K562 (cell line): ENCODE results near the gene DDC. TPM values are rescaled to one million over a fixed set of nuclear protein-coding genes. Genes with fewer than 3 reads are reported as not detected.

Source experiments
- CBFB ChIP-seq: sonication (generic); formaldehyde crosslinking; IDR thresholded peaks from 2 replicates; pipeline ENCODE4 v1.4.0; 2020; ENCODE audit warnings: mild to moderate bottlenecking, missing genetic modification reagents
- CCNT2 ChIP-seq: IDR thresholded peaks from 2 replicates; pipeline ENCODE4 v1.6.1; 2011; ENCODE audit warnings: borderline replicate concordance, low read depth, mild to moderate bottlenecking, moderate library complexity, mixed read lengths, low read length; ENCODE audit not compliant: insufficient read length; ENCODE audit errors: extremely low read depth
- ETS2 ChIP-seq: IDR thresholded peaks from 2 replicates; pipeline ENCODE4 v1.6.1; 2016; ENCODE audit warnings: borderline replicate concordance, missing genetic modification characterization, mild to moderate bottlenecking, moderate library complexity, missing compliant biosample characterization; ENCODE audit not compliant: poor library complexity, severe bottlenecking
- FOXK2 ChIP-seq, 2 experiments: fragments of 450-650 bp; IDR thresholded peaks in 1 of 2; conservative IDR thresholded peaks in 1 of 2; 2 replicates each; pipeline ENCODE4 v1.6.1; 2016; ENCODE audit warnings: low read depth in 2 of 2, mild to moderate bottlenecking in 1 of 2
- HDAC3 ChIP-seq: fragments of 450-650 bp; IDR thresholded peaks from 2 replicates; pipeline ENCODE4 v1.6.1; 2018; ENCODE audit warnings: borderline replicate concordance, mild to moderate bottlenecking, moderate library complexity; ENCODE audit not compliant: partially characterized antibody
- KHSRP ChIP-seq: fragments of 450-650 bp; IDR thresholded peaks from 2 replicates; pipeline ENCODE4 v1.6.1; 2017
- NBN ChIP-seq: fragments of 450-650 bp; IDR thresholded peaks from 2 replicates; pipeline ENCODE4 v1.6.1; 2016; ENCODE audit warnings: low read depth, mild to moderate bottlenecking
- NCOA2 ChIP-seq, 2 experiments: fragments of 450-650 bp; IDR thresholded peaks; 2 replicates each; pipeline ENCODE4 v1.6.1; 2018; ENCODE audit warnings: mild to moderate bottlenecking in 2 of 2, moderate library complexity in 1 of 2; ENCODE audit not compliant: partially characterized antibody in 2 of 2
- NR2C1 ChIP-seq, 2 experiments: fragments of 450-650 bp; IDR thresholded peaks; 2 replicates each; pipeline ENCODE4 v1.6.1; 2017; ENCODE audit warnings: mild to moderate bottlenecking in 2 of 2, antibody characterized with exemption in 1 of 2, inconsistent platforms in 1 of 2, missing compliant biosample characterization in 1 of 2, missing genetic modification characterization in 1 of 2
- OTX1 ChIP-seq: fragments of 450-650 bp; formaldehyde crosslinking; IDR thresholded peaks from 2 replicates; pipeline ENCODE4 v1.4.0; 2022; ENCODE audit warnings: mild to moderate bottlenecking
- RAD51 ChIP-seq: fragments of 450-650 bp; IDR thresholded peaks from 2 replicates; pipeline ENCODE4 v1.7.1; 2016; ENCODE audit warnings: low read depth, mild to moderate bottlenecking, borderline replicate concordance
- SMARCA4 ChIP-seq: fragments of 450-650 bp; IDR thresholded peaks from 2 replicates; pipeline ENCODE4 v1.6.1; 2016
- TAF9B ChIP-seq: fragments of 450-650 bp; IDR thresholded peaks from 2 replicates; pipeline ENCODE4 v1.6.1; 2018; ENCODE audit warnings: mild to moderate bottlenecking; ENCODE audit not compliant: partially characterized antibody
- TCF3 ChIP-seq: sonication (generic); formaldehyde crosslinking; IDR thresholded peaks from 2 replicates; pipeline ENCODE4 v1.4.0; 2020; ENCODE audit warnings: mild to moderate bottlenecking, missing genetic modification reagents
- TFAM ChIP-seq: fragments of 250-450 bp; sonication (Bioruptor Pico); conservative IDR thresholded peaks from 2 replicates; pipeline ENCODE4 v1.5.0; 2021; ENCODE audit warnings: mild to moderate bottlenecking, moderate library complexity
- ZBTB7A ChIP-seq: IDR thresholded peaks from 2 replicates; pipeline ENCODE4 v1.6.1; 2011; ENCODE audit warnings: low read depth, mild to moderate bottlenecking, low read length, moderate library complexity, borderline replicate concordance; ENCODE audit not compliant: control insufficient read depth
- ZNF121 ChIP-seq: sonication (generic); formaldehyde crosslinking; conservative IDR thresholded peaks from 2 replicates; pipeline ENCODE4 v1.8.0; 2022; ENCODE audit warnings: missing genetic modification reagents
- polyA plus RNA-seq, 8 experiments: library from polyadenylated mRNA; depleted of rRNA in 4 of 8; stranded (reverse) in 5 of 8; unstranded in 3 of 8; fragments of >200 nt; fragmentation: Nextera tagmentation in 2 of 8; fragmentation: Illumina TruSeq in 1 of 8; extraction: Ambion mirVana in 2 of 8; extraction: Trizol in 1 of 8; gene quantifications; 2 replicates each; pipeline versions ENCODE4 v1.2.1 to v1.2.3, GENCODE V29; 2011 to 2014; ENCODE audit warnings: inconsistent platforms in 1 of 8, missing spikeins in 1 of 8
- total RNA-seq, 7 experiments: library from RNA; depleted of rRNA in 6 of 7; stranded (reverse); fragments of >200 nt in 6 of 7; fragmentation: Illumina TruSeq in 2 of 7; extraction: Trizol in 2 of 7; gene quantifications; 2 replicates each; pipeline versions ENCODE4 v1.2.1 to v1.2.3, GENCODE V29; 2011 to 2021; ENCODE audit warnings: low replicate concordance in 1 of 7
- TF ChIP-seq, protein P1 (sequence below): sonication (generic); formaldehyde crosslinking; IDR thresholded peaks from 2 replicates; pipeline ENCODE4 v1.8.0; 2023; ENCODE audit warnings: missing genetic modification reagents, mild to moderate bottlenecking, borderline replicate concordance

The DDC gene
- total and polyA plus RNA-seq, 9 of the 15 experiments (the other 6 are each of a cell fraction or from before 2014, with no cell fraction given): not detected

DNA sequence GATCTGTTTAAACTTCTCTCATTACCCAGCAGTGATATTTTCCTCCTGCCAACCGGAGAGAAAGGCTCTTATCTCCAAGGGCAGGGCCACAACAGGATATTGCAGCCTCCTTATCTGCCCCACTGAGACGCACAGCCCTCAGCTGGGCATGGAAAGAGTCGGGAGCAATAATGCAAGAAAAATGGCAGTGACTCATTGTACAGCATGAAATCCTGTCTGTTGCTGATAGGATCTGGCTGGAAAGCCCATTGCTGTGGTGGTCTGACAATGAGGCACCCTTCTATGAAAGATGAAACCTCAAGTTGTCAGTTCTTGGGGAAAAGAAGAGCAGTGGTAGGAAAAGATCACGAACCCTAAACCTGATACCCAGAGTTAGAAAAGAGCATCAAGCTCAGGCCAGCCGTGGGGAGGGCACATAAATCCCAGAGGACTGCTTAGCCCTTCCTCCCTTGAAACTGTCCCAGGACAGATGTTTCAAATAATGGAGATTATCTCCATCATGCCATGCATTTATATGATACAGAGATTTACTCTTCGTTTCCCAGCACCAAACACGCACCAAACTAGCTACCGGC is 68.0 kb downstream of the DDC start (continued):
- TF ChIP-seq, protein P1, sequence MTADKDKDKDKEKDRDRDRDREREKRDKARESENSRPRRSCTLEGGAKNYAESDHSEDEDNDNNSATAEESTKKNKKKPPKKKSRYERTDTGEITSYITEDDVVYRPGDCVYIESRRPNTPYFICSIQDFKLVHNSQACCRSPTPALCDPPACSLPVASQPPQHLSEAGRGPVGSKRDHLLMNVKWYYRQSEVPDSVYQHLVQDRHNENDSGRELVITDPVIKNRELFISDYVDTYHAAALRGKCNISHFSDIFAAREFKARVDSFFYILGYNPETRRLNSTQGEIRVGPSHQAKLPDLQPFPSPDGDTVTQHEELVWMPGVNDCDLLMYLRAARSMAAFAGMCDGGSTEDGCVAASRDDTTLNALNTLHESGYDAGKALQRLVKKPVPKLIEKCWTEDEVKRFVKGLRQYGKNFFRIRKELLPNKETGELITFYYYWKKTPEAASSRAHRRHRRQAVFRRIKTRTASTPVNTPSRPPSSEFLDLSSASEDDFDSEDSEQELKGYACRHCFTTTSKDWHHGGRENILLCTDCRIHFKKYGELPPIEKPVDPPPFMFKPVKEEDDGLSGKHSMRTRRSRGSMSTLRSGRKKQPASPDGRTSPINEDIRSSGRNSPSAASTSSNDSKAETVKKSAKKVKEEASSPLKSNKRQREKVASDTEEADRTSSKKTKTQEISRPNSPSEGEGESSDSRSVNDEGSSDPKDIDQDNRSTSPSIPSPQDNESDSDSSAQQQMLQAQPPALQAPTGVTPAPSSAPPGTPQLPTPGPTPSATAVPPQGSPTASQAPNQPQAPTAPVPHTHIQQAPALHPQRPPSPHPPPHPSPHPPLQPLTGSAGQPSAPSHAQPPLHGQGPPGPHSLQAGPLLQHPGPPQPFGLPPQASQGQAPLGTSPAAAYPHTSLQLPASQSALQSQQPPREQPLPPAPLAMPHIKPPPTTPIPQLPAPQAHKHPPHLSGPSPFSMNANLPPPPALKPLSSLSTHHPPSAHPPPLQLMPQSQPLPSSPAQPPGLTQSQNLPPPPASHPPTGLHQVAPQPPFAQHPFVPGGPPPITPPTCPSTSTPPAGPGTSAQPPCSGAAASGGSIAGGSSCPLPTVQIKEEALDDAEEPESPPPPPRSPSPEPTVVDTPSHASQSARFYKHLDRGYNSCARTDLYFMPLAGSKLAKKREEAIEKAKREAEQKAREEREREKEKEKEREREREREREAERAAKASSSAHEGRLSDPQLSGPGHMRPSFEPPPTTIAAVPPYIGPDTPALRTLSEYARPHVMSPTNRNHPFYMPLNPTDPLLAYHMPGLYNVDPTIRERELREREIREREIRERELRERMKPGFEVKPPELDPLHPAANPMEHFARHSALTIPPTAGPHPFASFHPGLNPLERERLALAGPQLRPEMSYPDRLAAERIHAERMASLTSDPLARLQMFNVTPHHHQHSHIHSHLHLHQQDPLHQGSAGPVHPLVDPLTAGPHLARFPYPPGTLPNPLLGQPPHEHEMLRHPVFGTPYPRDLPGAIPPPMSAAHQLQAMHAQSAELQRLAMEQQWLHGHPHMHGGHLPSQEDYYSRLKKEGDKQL (CRISPR knock-in tag): no peak
- TF ChIP-seq TCF3 (peak; percentile 98), NBN (peak; percentile 81), KHSRP (0 out of 2 replicates have a peak, but pooled peaks have one; percentile 47), TFAM (no peak), FOXK2 (conservative IDR thresholded peaks at IDR 0.05 in 1 of 2, IDR thresholded peaks at IDR 0.05 in 1 of 2; ENCODE audit: low read depth in 2 of 2) (peak; percentile 53 to 57; a peak in 3 of 4 replicates), RAD51 (peak; percentile 22; the same call in 1 of the 2 replicates), TAF9B (peak; percentile 80), SMARCA4 (peak; percentile 99), HDAC3 (peak; percentile 98), ETS2 (tag) (no peak), OTX1 (CRISPR knock-in tag) (peak; percentile 59; the same call in 1 of the 2 replicates), NR2C1 (IDR thresholded peaks at IDR 0.05) (no peak), NR2C1 (tag; IDR thresholded peaks at IDR 0.05) (peak; percentile 50), ZNF121 (CRISPR knock-in tag) (no peak), CBFB (CRISPR knock-in tag) (peak; percentile 64; the same call in 1 of the 2 replicates), NCOA2 (IDR thresholded peaks at IDR 0.05; ENCODE audit: partially characterized antibody in 2 of 2) (peak; percentile 54 to 70), ZBTB7A (peak; percentile 65; the same call in 1 of the 2 replicates), CCNT2 (peak; percentile 86)
